HEK293T (cell line): ENCODE measurements around the gene ZNF710.

ENCODE experiments used
- BHLHE40 ChIP-seq: fragments of 450-650 bp; IDR thresholded peaks from 2 replicates; pipeline ENCODE4 v1.6.1; 2016; ENCODE audit warnings: mild to moderate bottlenecking, moderate library complexity, borderline replicate concordance
- CTBP1 ChIP-seq: fragments of 450-650 bp; IDR thresholded peaks from 2 replicates; pipeline ENCODE4 v1.6.1; 2016; ENCODE audit warnings: borderline replicate concordance
- ELF4 ChIP-seq: fragments of 450-650 bp; IDR thresholded peaks from 2 replicates; pipeline ENCODE4 v1.6.1; 2017; ENCODE audit warnings: antibody characterized with exemption
- FOXA1 ChIP-seq: fragments of 450-650 bp; IDR thresholded peaks from 2 replicates; pipeline ENCODE4 v1.6.1; 2016; ENCODE audit warnings: mild to moderate bottlenecking
- FOXK2 ChIP-seq: fragments of 450-650 bp; IDR thresholded peaks from 2 replicates; pipeline ENCODE4 v1.6.1; 2016; ENCODE audit warnings: mild to moderate bottlenecking
- FOXM1 ChIP-seq: fragments of 450-650 bp; IDR thresholded peaks from 2 replicates; pipeline ENCODE4 v1.6.1; 2017; ENCODE audit warnings: mild to moderate bottlenecking, borderline replicate concordance
- HDGF ChIP-seq: fragments of 450-650 bp; IDR thresholded peaks from 2 replicates; pipeline ENCODE4 v1.6.1; 2017; ENCODE audit warnings: antibody characterized with exemption, borderline replicate concordance
- L3MBTL2 ChIP-seq: fragments of 450-650 bp; conservative IDR thresholded peaks from 2 replicates; pipeline ENCODE4 v1.6.1; 2016; ENCODE audit warnings: mild to moderate bottlenecking
- LEF1 ChIP-seq: fragments of 450-650 bp; IDR thresholded peaks from 2 replicates; pipeline ENCODE4 v1.6.1; 2017; ENCODE audit warnings: mild to moderate bottlenecking, borderline replicate concordance
- NFRKB ChIP-seq: fragments of 450-650 bp; IDR thresholded peaks from 2 replicates; pipeline ENCODE4 v1.6.1; 2016; ENCODE audit warnings: mild to moderate bottlenecking, moderate library complexity
- PKNOX1 ChIP-seq: fragments of 450-650 bp; IDR thresholded peaks from 2 replicates; pipeline ENCODE4 v1.6.1; 2016
- SP1 ChIP-seq: fragments of 450-650 bp; IDR thresholded peaks from 2 replicates; pipeline ENCODE4 v1.6.1; 2017
- TARDBP ChIP-seq: fragments of 450-650 bp; IDR thresholded peaks from 2 replicates; pipeline ENCODE4 v1.6.1; 2016
- ZNF384 ChIP-seq: fragments of 450-650 bp; IDR thresholded peaks from 2 replicates; pipeline ENCODE4 v1.6.1; 2016

DNA sequence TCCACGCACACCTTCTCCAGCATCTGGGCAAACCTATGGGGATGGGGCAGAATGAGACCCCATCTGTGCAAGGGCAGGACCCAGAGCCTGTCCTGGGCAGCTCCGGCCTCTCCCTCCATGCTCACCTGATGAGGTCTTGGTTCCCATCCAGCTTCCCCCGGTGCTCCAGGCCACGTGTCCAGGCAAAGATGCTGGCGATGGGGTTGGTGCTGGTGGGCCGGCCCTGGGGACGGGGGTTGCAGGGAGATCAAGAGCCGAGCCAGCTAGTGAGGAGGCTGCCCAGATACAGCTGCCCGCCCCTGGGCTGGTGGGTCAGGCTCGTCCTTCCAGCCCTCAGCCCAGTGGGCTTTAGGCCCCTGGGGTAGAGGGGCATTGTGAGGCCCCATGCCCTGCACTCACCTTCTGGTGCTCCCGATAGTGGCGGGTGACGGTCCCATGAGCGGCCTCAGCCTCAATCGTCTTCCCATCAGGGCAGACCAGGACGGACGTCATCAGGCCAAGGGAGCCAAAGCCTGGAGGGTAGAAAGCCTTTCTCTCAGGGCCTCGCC lies 83.8 kb downstream of the ZNF710 start:
- no peak for TF ChIP-seq FOXA1
- no peak for TF ChIP-seq LEF1
- TF ChIP-seq FOXK2, result no peak
- TF ChIP-seq SP1, result no peak
- TF ChIP-seq FOXM1, result no peak
- no peak for TF ChIP-seq ELF4
- TF ChIP-seq NFRKB, result no peak
- TF ChIP-seq CTBP1, result no peak
- TF ChIP-seq TARDBP, result no peak
- TF ChIP-seq HDGF, result no peak
- no peak for TF ChIP-seq ZNF384
- TF ChIP-seq BHLHE40, result no peak
- TF ChIP-seq L3MBTL2, result no peak
- no peak for TF ChIP-seq PKNOX1
